KBM-7 (cell line): ENCODE measurements around the gene DNAJC12.
"Not testable (repeated sequence)": the region's sequence is repeated elsewhere in the genome, so short reads cannot be mapped to it uniquely, and the experiment has no call there.

Experiments
- DNase-seq: peaks from one replicate; pipeline ENCODE4 v3.0.0-alpha.2; 2015
- in situ Hi-C: fragments of 300-500 bp; cut with MboI; formaldehyde crosslinking; loops from 2 replicates; pipeline ENCODE4 v1.14.3; 2020; ENCODE audit warnings: low sequenced_read_pairs, low pct_unique_long_range_greater_than_20kb, mixed read lengths

DNAJC12 gene

DNA sequence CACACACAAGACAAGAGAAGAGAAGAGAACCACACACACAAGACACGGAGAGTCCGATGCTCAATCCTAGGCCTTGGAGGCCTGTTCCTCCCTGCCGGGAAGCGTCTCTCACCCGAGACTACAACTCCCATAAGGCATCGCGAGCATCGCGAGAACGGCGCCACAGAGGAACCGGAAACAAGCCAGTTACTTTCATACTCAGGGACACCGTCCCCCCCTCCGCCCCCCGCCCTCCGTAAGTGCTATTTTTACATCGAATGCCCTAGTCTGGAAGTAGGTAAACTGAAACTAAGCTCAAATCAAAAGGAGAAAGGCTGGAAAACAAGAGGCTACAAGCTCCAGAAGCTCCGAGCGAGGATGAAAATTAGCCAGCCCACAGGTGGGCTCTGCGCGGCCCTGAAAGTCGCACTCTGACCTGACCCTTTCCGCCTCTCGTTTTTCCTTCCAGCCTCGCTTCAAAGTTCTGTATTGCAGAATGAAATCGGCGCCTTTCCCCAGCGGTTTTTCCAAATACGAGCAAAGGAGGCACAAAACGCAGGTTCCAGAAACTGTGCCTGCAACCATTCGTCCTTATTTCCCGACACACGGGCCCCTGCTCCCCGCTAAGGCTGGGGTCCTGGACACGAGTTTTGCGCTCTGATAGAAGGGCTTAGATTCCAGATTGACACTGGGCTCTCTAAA is 11.5 kb upstream of the DNAJC12 start:
- DNase-seq: peak; percentile 94
- in situ Hi-C loops: loop anchor here (25.0 kb wide), 1 partner anchor 313 kb away; no protein-coding TSS in a partner anchor

DNA sequence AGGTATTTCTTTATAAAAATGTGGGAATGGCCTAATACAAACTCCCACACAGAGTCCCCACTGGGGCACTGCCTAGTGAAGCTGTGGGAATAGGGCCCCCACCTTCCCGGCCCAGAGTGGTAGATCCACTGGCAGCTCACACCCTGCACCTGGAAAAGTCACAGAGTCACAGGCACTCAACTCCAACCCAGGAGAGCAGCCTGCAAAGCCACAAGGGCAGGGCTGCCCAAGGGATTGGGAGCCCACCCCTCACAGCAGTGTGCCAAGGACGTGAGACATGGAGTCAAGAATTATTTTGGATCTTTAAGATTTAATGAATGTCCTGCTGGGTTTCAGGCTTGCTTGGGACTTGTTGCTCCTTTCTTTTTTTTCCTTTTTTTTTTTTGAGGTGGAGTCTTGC is 5.3 kb upstream of the DNAJC12 start:
- in situ Hi-C loops: no loop called here
- DNase-seq: no peak

DNA sequence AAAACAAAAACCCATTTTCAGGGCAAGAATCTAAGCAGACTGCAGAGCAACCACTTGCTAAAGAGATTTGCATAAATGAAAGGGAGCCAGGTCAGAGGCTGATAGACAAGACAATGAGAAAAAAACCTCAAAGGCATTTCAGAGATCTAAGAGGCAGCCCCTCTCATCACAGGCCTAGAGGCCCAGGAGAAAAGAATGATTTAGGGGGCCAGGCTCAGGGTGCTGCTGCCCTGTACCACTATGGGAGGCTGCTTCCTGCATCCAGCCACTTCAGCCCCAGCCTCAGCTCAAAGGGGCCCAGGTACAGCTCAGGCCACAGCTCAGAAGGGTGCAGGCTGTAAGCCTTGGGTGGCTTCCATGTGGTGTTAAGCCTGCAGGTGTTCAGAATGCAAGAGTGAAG is 3.7 kb upstream of the DNAJC12 start:
- DNase-seq: no peak
- in situ Hi-C loops: no loop called here

DNA sequence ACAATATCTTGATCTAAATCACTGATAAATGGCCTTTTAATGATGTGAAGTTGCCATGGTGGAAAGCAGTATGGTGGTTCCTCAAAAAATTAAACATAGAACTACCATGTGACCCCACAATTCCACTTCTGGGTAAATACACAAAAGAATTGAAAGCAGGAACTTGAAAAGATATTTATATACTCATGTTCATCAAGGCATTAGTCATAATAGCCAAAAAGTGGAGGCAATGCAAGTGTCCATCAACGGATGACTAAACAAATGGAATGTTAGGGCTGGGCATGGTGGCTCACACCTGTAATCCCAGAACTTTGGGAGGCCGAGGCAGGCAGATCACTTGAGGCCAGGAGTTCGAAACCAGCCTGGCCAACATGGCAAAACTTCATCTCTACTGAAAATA is 2.0 kb upstream of the DNAJC12 start:
- DNase-seq: no peak

GRCh38 chr10:67839511-67839910 is 1.5 kb upstream of the DNAJC12 start:
- DNase-seq, in situ Hi-C loops: not testable (repeated sequence)

More for the DNA sequence above, 2.0 kb upstream of the DNAJC12 start:
- in situ Hi-C loops: no loop called here

DNA sequence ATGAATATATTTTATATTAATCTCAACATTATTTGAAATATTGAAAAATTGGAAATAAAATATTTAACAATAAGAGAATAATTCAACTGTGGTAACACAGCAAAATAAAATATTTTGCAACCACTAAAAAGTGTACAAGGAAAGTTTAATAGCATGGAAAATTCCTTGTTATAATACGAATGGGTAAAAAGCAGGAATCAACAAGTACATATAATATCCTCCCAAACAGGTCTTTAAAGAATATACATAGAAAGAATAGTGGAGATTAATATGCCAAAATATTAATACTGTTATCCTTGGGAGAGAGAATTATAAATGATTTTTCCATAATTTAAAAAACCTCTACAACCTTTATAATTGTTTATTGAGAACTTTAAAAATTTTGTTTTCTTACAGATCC is 1.0 kb downstream of the DNAJC12 start:
- DNase-seq: no peak

DNA sequence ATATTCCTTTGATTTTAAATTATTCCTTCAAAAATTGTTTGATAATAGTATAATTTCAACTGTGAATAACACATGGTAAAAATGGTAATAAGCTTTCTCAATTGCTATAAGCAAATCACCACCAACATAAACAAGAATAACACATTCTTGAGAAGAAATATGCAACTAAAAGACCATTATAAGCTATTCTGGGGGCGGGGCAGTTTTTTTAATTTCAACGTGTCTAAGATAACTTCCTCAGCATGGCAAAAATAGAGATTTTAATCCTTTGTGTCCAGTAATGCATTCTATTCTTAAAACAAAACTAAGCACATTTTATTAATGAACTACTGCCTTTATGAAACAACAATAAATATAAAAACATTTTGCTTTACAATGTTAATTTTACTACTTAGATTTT is 1.5 kb downstream of the DNAJC12 start:
- in situ Hi-C loops: no loop called here
- no peak for DNase-seq

More for the DNA sequence above, 1.0 kb downstream of the DNAJC12 start:
- in situ Hi-C loops: no loop called here

GRCh38 chr10:67835541-67836394 is 2.2 kb downstream of the DNAJC12 start:
- in situ Hi-C loops, DNase-seq: not testable (repeated sequence)

- DNase-seq: no peak
- in situ Hi-C loops: no loop called here
These were observed 3.6 kb downstream of the DNAJC12 start for GRCh38 chr10:67834375-67834774.

DNA sequence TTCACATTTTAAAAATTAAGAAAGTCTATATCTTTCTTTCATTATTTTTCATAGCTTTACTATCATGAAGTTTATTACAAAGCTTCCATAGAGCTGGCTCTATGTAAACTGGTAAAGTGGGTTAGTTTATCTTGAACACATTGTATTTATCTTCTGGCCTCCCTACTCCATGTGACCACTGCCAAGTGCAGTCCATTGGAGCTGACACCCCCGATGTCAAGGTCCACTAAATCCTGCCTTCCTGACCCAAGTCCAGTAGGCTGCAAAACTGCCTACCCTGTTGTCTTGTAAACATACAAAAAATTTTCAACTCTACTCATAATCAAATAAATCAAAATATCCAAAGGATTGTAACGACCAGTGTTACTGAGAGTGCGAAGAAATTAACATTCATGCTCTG is 10.2 kb downstream of the DNAJC12 start:
- in situ Hi-C loops: no loop called here
- DNase-seq: no peak

DNA sequence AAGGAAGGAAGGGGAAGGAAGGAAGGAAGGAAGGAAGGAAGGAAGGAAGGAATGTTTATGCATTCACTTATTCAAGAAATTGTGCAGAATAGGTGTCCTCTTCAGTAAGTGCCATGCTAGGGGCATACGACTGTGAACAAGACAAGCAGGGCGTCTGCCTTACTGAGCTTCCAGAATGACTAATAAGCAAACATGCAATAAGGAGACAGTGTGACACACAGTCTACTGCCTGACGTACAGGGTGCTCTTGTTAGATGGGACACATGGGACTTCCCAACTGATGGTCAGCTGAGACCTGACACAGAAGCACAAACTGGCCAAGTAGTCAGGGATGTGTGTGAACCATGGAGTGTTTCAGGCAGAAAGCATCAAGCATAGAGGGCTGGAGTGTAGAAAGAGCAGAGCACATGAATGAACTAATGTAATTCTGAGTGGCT is 18.2 kb downstream of the DNAJC12 start:
- no peak for DNase-seq
- in situ Hi-C loops: no loop called here

DNA sequence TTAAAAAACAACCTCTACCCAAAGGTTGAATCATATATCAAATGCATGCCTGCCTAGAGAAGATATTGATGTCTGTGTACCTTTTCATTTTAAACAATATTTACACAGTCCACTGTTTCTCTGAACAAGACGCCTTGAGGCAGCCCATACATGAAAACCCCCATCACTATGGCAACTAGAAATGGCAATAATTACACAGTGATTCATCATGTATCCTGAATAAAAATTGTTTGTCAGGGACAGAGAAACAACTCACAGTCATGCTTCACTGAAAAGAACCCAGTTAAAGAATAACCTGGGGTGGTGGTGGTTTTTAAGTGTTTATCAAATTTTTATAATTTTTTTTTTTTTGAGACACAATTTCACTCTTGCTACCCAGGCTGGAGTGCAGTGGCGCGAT is 19.7 kb downstream of the DNAJC12 start:
- DNase-seq: no peak
- in situ Hi-C loops: no loop called here

DNA sequence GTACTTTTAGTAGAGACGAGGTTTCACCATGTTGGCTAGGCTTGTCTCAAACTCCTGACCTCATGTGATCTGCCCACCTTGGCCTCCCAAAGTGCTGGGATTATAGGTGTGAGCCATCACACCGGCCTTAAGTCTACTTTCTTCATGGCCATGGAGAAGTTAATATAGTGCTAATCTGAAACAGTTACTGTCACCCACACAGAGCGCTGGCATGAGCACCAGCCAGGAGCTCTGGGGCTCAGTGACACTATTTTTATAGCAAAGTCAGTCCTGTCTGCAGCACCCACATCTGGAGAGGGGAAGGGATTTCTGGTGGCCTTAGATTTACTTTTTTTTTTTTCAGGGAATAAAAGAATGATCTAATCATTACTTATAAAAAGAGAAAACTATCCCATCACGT is 21.3 kb downstream of the DNAJC12 start:
- no peak for DNase-seq
- in situ Hi-C loops: no loop called here

DNA sequence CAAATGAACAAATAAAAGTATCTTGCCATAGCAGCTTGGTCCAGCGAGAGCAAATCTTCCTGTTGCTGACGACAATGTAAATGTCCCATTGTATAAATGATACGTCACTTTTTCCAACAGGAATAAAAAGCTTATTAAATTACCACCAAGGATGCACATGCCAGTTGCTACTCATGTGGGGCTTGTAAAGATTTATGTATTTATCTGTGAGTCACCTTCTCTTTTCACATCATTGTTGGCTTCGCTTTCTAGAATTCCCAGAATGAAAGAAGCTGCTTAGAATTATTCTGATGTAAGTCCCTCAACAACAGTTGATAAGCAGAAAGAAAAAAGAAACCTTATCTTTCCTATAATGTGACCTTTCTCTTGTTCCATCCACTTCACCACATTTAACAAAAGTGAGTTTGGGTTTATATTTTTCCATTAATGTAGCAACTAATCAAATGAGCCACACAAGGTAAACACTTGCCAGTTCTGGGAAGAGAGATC is 22.4 kb downstream of the DNAJC12 start:
- in situ Hi-C loops: no loop called here
- DNase-seq: no peak

DNA sequence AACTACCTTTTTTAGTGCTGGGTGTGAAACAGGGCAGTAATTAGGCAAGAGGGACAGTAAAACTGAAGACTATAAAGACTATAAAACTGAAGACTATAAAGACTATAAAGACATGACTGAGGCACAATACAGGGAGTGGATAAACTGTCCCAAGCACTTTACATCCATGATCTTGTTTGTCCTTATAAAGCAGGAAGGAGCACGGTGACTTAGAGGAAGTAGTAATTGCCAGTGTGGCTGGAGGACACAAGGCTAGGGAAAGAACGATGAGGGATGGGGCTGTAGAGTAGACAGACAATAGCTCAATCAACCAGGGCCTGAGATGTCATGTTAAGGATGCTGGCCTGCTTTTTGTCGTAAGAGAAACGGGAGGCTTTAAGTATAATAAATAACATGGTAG is 26.0 kb downstream of the DNAJC12 start:
- in situ Hi-C loops: no loop called here
- no peak for DNase-seq

DNA sequence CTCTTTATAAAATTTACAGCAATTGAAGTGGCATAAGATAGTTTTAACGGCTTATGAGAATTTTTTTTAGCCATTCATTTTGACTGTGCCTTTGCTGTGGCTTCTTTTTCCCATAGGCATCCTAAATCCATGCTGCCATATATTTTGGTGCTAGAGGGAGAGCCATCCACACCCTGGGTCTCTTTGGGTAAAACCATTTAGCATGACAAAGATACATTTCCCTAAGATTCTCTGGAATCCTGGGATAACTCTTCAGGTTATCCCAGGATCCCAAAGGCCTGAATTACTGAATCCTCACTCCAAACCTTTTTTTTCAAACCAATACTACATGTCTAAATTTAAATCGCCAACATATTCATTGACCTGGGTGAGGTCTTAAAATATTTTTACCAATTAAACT is 28.9 kb downstream of the DNAJC12 start:
- in situ Hi-C loops: no loop called here
- no peak for DNase-seq

- DNase-seq: no peak
- in situ Hi-C loops: no loop called here
These were observed 29.3 kb downstream of the DNAJC12 start for GRCh38 chr10:67808704-67809103.

DNA sequence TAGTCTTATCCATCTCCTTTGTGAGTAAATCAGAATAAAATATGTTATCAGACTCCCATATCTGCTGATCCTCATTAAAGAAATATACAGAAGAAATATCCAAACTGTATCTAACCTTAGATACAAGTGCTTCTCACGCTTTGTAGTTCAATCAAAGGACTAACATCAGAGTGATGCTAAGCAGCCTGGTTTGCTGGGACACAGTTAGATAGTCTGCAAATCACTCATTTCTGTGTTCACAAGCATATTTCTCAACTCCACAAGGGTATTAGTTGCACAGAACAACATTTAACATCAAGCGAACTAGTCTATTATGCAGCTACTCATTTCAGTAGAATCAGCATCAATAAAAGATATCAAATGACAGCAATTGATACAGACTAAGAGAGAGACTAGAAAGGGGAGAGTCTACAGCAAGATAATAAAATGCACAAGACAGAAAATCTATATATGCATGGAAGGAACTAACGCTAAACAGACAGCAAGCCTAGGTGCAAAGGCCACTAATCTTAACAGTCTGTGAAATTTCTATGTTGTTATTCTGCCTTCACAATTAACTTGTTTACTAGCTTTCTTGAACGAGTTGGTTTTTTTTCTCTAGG is 30.0 kb downstream of the DNAJC12 start:
- in situ Hi-C loops: no loop called here
- DNase-seq: no peak

GRCh38 chr10:67804395-67804678 is 33.7 kb downstream of the DNAJC12 start:
- in situ Hi-C loops: no loop called here

More at GRCh38 chr10:67804395-67804678, 33.7 kb downstream of the DNAJC12 start:
- DNase-seq: no peak
